Peyer's patch (tissue), 4 donors: ENCODE measurements around the gene C18orf63. TPM values are rescaled to one million over a fixed set of nuclear protein-coding genes. Genes with fewer than 3 reads are reported as not detected.

ENCODE experiments used
- DNase-seq, 3 donors: peaks; one replicate each; pipeline ENCODE4 v3.0.0-alpha.2; 2017 to 2019
- H3K27ac ChIP-seq, 4 donors: fragments of 200-600 bp; sonication (generic); one replicate each; pipeline ENCODE4 v1.5.1; 2016 to 2019
- H3K27me3 ChIP-seq, 2 donors: fragments of 200-600 bp; sonication (generic); one replicate each; pipeline ENCODE4 v1.5.1; 2019
- H3K36me3 ChIP-seq, 3 donors: fragments of 200-600 bp; sonication (generic); one replicate each; pipeline ENCODE4 v1.5.1; 2016 to 2019
- H3K4me1 ChIP-seq, 4 donors: fragments of 200-600 bp; sonication (generic); one replicate each; pipeline ENCODE4 v1.5.1; 2016 to 2019
- H3K4me3 ChIP-seq, 4 donors: fragments of 200-600 bp; sonication (generic); 1 replicate in 3 of 4; 2 replicates in 1 of 4; pipeline ENCODE4 v1.5.1; 2016 to 2019; ENCODE audit warnings: mild to moderate bottlenecking in 1 of 4
- H3K9me3 ChIP-seq, 4 donors: fragments of 200-600 bp; sonication (generic); one replicate each; pipeline ENCODE4 v1.5.1; 2016 to 2019; ENCODE audit warnings: mild to moderate bottlenecking in 1 of 4
- POLR2A ChIP-seq, 2 donors: fragments of 450-650 bp; IDR thresholded peaks; one replicate each; pipeline ENCODE4 v1.5.1; 2017; ENCODE audit warnings: antibody characterized with exemption in 2 of 2, mild to moderate bottlenecking in 2 of 2, moderate library complexity in 2 of 2
- total RNA-seq, 4 donors: library from RNA; depleted of rRNA; stranded (reverse); fragments of >200 nt; gene quantifications; one replicate each; pipeline ENCODE4 v1.1.0, GENCODE V29; 2016
- TF ChIP-seq, protein P1 (sequence below), 6 experiments: fragments of 450-650 bp in 4 of 6; fragments of 200-600 bp in 2 of 6; sonication (generic) in 1 of 6; IDR thresholded peaks; one replicate each; pipeline ENCODE4 v1.5.1; 2017 to 2019; ENCODE audit warnings: antibody characterized with exemption in 6 of 6, mild to moderate bottlenecking in 3 of 6, moderate library complexity in 1 of 6

C18orf63 gene
- total RNA-seq, 4 donors from 2014 or later = not detected

DNA sequence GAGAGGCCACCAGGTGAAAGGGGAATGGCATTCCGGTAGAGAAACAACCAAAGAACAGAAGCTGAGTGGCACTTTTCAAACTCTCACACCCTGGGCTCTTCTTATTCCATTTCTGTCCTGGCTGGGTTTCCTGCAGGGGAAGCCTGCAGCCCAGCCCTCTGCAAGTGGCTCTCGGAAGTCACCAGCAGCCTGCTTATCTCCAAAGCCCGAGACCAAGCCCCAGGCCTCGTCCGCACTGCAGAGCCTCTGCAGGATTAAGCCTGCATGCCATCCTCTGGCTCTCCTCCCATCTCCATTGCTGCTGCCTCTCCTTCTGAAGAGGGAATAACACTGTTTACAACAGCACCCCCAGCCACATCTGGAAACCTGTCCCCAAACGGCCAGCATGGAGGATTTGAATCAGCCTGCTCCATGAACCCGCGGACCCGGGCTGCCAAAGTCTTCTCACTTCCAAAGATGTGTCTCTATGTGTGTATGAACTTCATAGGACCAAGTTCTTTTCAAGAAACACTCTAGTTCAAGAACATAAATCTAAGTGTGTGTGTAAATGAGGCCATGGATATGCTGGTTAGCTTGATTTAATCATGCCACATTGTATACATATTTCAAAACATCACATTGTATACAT lies 87.3 kb downstream of the C18orf63 start:
- H3K27me3 ChIP-seq = no peaks in the 10 kb centered on the region
- H3K4me1 ChIP-seq = no peaks in the 10 kb centered on the region
- TF ChIP-seq, protein P1, sequence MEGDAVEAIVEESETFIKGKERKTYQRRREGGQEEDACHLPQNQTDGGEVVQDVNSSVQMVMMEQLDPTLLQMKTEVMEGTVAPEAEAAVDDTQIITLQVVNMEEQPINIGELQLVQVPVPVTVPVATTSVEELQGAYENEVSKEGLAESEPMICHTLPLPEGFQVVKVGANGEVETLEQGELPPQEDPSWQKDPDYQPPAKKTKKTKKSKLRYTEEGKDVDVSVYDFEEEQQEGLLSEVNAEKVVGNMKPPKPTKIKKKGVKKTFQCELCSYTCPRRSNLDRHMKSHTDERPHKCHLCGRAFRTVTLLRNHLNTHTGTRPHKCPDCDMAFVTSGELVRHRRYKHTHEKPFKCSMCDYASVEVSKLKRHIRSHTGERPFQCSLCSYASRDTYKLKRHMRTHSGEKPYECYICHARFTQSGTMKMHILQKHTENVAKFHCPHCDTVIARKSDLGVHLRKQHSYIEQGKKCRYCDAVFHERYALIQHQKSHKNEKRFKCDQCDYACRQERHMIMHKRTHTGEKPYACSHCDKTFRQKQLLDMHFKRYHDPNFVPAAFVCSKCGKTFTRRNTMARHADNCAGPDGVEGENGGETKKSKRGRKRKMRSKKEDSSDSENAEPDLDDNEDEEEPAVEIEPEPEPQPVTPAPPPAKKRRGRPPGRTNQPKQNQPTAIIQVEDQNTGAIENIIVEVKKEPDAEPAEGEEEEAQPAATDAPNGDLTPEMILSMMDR (IDR thresholded peaks at IDR 0.05) = no peak
- TF ChIP-seq POLR2A (IDR thresholded peaks at IDR 0.05) = no peak
- no peaks in the 10 kb centered on the region for H3K9me3 ChIP-seq
- H3K27ac ChIP-seq = no peak overlapping the region
- H3K4me3 ChIP-seq = no peak overlapping the region
- H3K36me3 ChIP-seq = no peaks in the 10 kb centered on the region
- peak in 1 of 3 donors; percentile 40 for DNase-seq

DNA sequence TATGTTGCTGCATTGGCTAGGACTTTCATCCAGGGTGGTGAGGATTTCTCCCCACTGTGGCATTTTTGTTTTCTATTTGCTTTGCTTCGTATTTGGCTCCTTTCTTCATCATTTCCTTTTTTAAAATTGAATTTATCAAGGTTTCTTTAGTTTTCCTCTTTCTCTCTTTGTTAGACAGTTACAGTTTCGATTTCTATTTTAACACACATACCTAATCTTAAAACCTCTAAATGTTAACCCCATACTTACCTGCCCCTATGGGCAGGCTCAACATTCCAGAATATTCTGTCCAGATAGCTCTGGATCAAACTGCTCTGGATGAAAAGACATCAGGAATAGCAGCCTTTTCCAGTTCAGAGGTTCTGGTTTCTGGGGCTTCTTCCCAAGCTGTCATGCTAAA lies 92.2 kb downstream of the C18orf63 start:
- Histone ChIP-seq H3K27ac (no peak overlapping the region), H3K4me1 (no peaks in the 10 kb centered on the region), H3K36me3 (no peaks in the 10 kb centered on the region), H3K27me3 (no peaks in the 10 kb centered on the region), H3K9me3 (no peaks in the 10 kb centered on the region), H3K4me3 (no peak overlapping the region)
- TF ChIP-seq POLR2A (IDR thresholded peaks at IDR 0.05) = no peak
- TF ChIP-seq, protein P1 (IDR thresholded peaks at IDR 0.05) = no peak
- no peak for DNase-seq

Other genes starting within 250 kb of the C18orf63 start
- not detected for gene FBXO15, start 168.0 kb upstream of the C18orf63 start, total RNA-seq
- gene TIMM21, start 167.3 kb upstream of the C18orf63 start, total RNA-seq = 10 to 100 TPM; 15.9 to 36.3 (median 22.2) TPM
- gene CYB5A, start 23.9 kb upstream of the C18orf63 start, total RNA-seq = 100 to 1,000 TPM; 171 to 732 (median 331) TPM
- under 1 TPM in 2 of 4 donors, not detected in 2; 0.70 to 0.83 TPM for gene DIPK1C, start 141.5 kb downstream of the C18orf63 start, total RNA-seq
- gene CNDP2, start 180.5 kb downstream of the C18orf63 start, total RNA-seq = 100 to 1,000 TPM; 283 to 798 (median 653) TPM
- under 1 TPM in 1 of 4 donors, not detected in 3; 0.53 TPM for gene CNDP1, start 218.7 kb downstream of the C18orf63 start, total RNA-seq